GM19455 (cell line): ENCODE results near the gene PTGFRN.

Source experiments
- ATAC-seq: cut with Tn5 transposase; IDR thresholded peaks from one replicate; pipeline ENCODE4 v1.9.1; 2021; ENCODE audit not compliant: unreplicated experiment

PTGFRN gene

GRCh38 chr1:116887212-116887611, 22.5 kb upstream of the PTGFRN start:
- no peak for ATAC-seq

- ATAC-seq, result no peak
Observed at GRCh38 chr1:116889380-116889779, 20.3 kb upstream of the PTGFRN start.

DNA sequence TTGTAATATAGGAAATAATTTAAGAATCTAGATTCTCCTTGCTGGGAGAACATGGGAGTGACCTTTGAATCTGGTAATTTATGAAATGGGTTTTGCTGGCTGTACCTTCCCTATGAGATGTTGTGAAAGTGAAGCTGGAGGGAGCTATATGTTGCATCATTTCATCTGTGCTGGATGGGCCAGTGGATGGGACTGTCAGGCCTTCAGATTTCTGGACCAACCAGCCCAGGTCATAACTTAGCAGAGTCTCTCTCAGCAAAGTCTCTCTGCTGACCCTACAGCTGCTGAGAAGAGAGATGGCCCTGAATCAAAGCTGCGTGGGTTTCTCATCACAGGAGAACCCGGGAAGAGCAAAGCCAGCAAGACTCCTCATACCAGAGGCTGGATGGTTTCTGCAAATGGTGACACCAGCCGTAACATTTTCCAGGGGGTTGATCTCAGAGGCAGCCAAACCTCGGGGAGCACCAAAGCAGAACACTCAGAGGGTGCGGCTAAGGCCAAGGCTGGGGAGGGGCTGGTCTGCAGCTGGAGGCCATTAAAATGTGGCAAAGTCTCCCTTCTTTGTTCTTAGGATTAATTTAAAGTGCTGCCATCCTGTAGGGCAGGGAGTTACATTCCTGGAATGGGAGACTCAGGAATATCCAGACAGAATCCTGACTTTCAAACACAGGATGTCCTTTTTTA, 18.2 kb upstream of the PTGFRN start:
- no peak for ATAC-seq

- no peak for ATAC-seq
Observed at GRCh38 chr1:116895073-116895472, 14.6 kb upstream of the PTGFRN start.

GRCh38 chr1:116899529-116899928, 10.2 kb upstream of the PTGFRN start:
- ATAC-seq, result no peak

DNA sequence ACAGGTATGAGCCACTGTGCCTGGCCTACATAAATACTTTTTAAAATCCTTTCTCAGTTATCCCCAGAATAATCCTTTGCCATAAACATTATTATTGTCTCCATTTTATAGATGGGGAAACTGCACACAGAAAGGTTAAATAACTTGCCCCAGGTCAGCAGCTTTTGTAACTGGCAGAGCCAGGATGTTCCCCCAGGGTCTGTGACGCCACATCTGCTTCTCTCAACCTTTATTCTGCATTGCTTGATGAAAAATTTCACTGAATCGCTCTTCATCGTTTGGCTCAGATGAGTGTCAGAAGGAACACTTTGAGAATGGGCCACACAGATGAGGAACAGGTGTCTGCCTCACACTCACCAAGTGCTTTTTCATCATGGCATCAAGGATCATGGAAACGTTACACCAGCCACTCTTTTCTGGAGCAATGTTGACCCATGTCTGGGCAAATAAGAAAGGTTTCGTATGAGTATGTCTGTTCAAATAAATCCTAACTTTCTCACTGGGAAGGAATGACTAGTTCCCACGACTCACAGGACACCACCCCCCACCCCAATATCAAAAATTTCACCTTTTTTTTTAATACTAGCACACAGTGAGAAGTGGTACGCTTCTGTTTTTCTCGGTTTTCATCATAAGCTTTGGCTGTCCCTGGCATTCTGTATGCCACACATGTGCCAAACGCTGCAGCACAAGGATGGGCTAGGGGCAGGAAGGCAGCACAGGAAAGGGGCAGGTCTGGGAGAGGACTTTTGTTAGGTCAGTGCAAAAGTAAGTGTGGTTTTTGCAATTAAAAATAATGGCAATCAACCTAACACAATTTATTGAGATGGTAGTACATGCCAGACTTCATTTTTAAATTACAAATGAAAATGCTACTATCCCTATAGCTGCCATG, 9.0 kb upstream of the PTGFRN start:
- ATAC-seq, result no peak

DNA sequence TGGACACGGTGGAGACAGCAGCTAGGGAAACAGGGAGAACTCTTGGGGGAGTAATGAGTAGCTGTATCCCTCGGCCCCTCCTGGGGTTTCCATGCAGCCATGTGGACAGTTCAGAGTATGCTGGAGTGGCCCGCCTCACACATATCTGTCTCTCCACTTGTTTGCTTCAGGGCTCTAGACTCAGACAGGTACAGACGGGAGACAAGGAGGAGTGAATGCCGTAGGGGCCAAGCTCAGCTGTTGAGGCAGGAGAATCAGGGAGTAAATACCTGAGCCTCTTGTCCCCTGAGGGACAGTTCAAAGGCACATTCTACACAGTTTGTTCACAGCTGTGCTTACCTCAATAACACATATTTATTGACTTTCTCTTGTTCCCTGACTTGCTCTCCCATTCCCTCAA, 7.7 kb upstream of the PTGFRN start:
- ATAC-seq, result no peak

DNA sequence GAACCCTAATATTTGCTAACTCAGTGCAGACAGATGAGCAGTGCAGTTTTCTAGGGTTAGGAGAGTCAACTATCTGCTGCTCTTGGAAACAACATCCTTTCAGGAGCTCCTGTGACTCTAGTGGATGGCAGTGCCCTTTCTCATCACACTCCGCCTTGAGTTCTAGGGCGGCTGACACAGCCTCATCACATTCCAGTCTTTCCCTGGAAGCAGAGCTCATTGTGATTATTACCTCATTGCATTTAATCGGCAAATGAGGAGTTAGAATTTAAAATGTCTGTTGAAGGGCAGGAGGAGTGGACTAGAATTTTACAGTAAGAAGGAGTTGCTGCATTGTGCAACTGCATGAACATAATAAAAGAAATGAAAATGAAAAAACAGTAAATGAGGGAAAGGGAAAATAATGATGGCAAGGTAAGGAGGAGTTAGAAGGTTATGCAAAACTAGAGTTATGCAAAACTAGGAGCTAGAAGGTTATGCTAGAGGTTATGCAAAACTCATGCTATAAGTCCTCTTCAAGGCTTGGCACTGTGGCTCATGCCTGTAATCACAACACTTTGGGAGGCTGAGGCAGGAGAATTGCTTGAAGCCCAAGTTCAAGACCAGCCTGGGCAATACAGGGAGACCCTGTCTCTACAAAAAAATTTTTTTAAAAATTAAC, 6.9 kb upstream of the PTGFRN start:
- no peak for ATAC-seq

DNA sequence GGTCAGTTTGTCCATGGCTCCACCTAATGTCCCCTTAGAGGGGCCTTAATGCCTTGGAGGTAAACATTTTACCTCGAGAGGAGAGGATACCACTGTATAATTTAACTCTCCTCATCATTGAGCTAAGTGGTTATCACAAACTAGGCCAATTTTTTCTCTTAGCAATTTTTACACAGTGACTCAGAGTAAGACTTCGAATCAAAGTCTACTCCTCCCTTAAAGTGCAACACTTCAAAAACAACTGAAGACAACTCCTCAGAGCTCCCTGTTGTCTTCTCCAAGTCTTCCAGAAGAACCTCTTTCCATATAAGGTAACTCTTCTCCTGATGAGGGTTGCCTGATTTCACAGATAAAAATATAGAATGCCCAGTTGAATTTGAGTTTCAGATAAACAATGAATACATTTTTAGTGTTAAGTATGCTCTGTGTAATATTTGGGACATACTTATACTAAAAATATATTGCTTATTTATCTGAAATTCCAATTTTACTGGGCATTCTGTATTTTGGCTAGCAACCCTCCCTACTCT, 4.9 kb upstream of the PTGFRN start:
- no peak for ATAC-seq

DNA sequence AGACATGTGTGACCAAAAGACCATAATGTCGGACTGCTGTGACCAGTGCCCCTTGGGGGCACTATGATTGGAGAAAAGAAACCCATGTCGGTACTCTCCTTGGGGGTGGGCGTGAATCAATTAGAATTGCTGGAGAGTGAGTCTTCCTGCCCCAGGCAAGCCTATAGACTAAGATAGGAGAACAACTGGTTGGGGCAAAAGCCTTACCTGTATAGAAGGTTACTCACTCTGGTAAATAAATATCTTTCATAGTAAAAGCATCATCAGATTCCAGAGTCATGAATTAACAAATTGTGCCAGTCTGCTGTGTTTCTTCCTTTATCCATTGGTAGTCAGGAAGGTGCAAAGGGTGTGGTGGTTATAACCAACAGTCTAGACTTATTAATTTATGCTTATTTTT, 2.9 kb upstream of the PTGFRN start:
- ATAC-seq, result no peak

DNA sequence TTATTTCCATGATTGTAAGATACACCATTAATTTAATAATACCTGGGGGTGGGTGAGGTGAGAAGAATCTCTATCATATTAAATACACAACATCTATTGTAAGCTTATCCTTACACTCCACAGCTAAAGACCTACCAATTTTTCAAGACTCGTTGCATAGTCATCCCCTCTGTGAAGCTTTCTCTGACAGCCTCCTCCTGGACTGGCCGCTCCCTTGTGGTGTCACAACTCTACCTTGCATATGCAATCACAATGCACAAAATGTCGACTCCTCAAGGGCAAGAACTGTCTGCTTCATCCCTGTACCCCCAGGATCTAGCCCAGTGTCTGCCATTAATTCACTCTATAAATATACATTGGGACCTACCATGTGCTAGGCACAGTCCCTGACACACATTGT, 2.4 kb upstream of the PTGFRN start:
- ATAC-seq, result no peak

- no peak for ATAC-seq
Observed at GRCh38 chr1:116908266-116908665, 1.4 kb upstream of the PTGFRN start.

GRCh38 chr1:116908820-116909511, 750 bp upstream of the PTGFRN start:
- no peak for ATAC-seq

- no peak for ATAC-seq
Observed at GRCh38 chr1:116910379-116911187, 867 bp downstream of the PTGFRN start.

DNA sequence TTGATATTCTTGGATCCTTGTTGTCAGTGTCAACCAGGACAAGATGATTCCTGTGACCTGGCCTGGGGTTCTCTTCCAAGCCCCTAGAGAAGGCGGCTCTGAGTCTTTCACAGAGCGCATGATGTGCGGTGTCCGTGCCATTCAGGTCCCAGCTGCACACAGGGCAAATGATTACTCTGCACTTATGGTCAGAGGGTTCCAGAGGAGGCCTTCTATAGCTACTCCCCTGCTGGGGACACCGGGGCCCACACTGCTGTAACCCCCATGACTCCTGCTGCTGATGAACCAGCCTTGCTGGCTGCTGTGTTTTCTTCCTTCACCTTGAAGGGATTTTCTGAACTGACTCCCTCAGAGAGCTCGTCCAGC, 1.5 kb downstream of the PTGFRN start:
- no peak for ATAC-seq

GRCh38 chr1:116911779-116912469, 2.2 kb downstream of the PTGFRN start:
- no peak for ATAC-seq

DNA sequence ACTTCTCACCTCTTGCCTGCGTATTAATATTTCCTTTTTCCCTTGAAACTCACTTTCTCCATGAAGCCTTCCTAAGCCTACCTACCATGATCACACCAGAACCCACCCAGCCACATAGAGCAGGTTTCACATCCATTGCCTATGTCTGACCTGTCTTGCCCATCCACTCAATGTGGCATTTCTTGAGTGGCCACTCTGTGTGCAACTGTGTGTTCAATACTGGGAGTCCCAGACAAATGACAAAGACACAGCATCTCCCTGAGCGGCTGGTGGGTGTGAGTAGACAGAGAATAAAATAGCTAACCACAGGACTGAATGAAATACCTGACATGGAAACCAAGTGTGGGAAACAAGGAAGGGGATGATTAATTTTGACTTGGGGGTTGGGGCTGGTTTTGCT, 3.1 kb downstream of the PTGFRN start:
- ATAC-seq, result no peak

- no peak for ATAC-seq
Observed at GRCh38 chr1:116913941-116914340, 4.2 kb downstream of the PTGFRN start.

- no peak for ATAC-seq
Observed at GRCh38 chr1:116914667-116915066, 5.0 kb downstream of the PTGFRN start.
